SK-N-SH (cell line): Measurements from ENCODE around the gene SEPTIN7. TPM values are rescaled to one million over a fixed set of nuclear protein-coding genes. Genes with fewer than 3 reads are reported as not detected.

ENCODE experiments used
- CTCF ChIA-PET: fragments of 300-600, 350-600 bp; formaldehyde crosslinking; extraction: SDS; loops from one replicate; lab custom pipeline; 2021; lab: Yijun Ruan, JAX
- POLR2A ChIA-PET: fragments of 350-600 bp; sonication (Branson Sonifier 250); formaldehyde crosslinking; extraction: SDS; loops from one replicate; lab custom pipeline; 2020; ENCODE audit warnings: antibody characterized with exemption, inconsistent platforms; lab: Yijun Ruan, JAX
- DNase-seq: peaks from one replicate; pipeline ENCODE4 v3.0.0; 2012
- H2AFZ ChIP-seq: fragments of 200-600 bp; sonication (generic); 2 replicates; pipeline ENCODE4 v1.8.1; 2016; ENCODE audit warnings: antibody characterized with exemption, mild to moderate bottlenecking, low read depth
- H3F3A ChIP-seq: fragments of 200-600 bp; sonication (generic); replicated peaks from 2 replicates; pipeline ENCODE3; 2016; ENCODE audit warnings: antibody characterized with exemption, mild to moderate bottlenecking; ENCODE audit not compliant: insufficient read depth
- H3K27ac ChIP-seq, 2 experiments: fragments of 200-500 bp in 1 of 2; fragments of 200-600 bp in 1 of 2; sonication (Bioruptor generic) in 1 of 2; sonication (generic), shearing (Covaris generic) in 1 of 2; 2 replicates each; pipeline versions ENCODE4 v1.5.1 to v1.6.1; 2014 to 2016; ENCODE audit warnings: low read depth in 2 of 2, inconsistent platforms in 1 of 2, low read length in 1 of 2, mild to moderate bottlenecking in 1 of 2, mixed read lengths in 1 of 2
- H3K27me3 ChIP-seq: fragments of 200-600 bp; sonication (generic), shearing (Covaris generic); 2 replicates; pipeline ENCODE4 v1.6.1; 2016; ENCODE audit warnings: mixed run types; ENCODE audit not compliant: insufficient read depth
- H3K36me3 ChIP-seq, 2 experiments: fragments of 200-500 bp in 1 of 2; fragments of 200-600 bp in 1 of 2; sonication (Bioruptor generic) in 1 of 2; sonication (generic) in 1 of 2; replicated peaks in 1 of 2; 2 replicates each; pipeline versions ENCODE3 to v1.5.1; 2014 to 2016; ENCODE audit warnings: low read length in 1 of 2, mild to moderate bottlenecking in 1 of 2; ENCODE audit not compliant: insufficient read depth in 2 of 2, control insufficient read depth in 1 of 2
- H3K4me1 ChIP-seq, 2 experiments: fragments of 200-500 bp in 1 of 2; fragments of 200-600 bp in 1 of 2; sonication (Bioruptor generic) in 1 of 2; sonication (generic), shearing (Covaris generic) in 1 of 2; 2 replicates each; pipeline versions ENCODE4 v1.5.1 to v1.6.1; 2014 to 2016; ENCODE audit warnings: low read depth in 1 of 2, low read length in 1 of 2, mixed run types in 1 of 2; ENCODE audit not compliant: insufficient read depth in 2 of 2, control insufficient read depth in 1 of 2
- H3K4me2 ChIP-seq: fragments of 200-600 bp; sonication (generic), shearing (Covaris generic); 2 replicates; pipeline ENCODE4 v1.6.1; 2017; ENCODE audit warnings: mixed run types
- H3K4me3 ChIP-seq, 2 experiments: fragments of 200-500 bp in 1 of 2; fragments of 200-600 bp in 1 of 2; sonication (Bioruptor generic) in 1 of 2; sonication (generic), shearing (Covaris generic) in 1 of 2; 2 replicates each; pipeline versions ENCODE4 v1.5.1 to v1.8.1; 2014 to 2016; ENCODE audit warnings: low read depth in 2 of 2, inconsistent platforms in 1 of 2, low read length in 1 of 2, mild to moderate bottlenecking in 1 of 2, mixed read lengths in 1 of 2, moderate library complexity in 1 of 2
- H3K79me2 ChIP-seq: fragments of 200-600 bp; sonication (generic); 2 replicates; pipeline ENCODE4 v1.8.1; 2017; ENCODE audit warnings: mild to moderate bottlenecking; ENCODE audit not compliant: insufficient read depth
- H3K9ac ChIP-seq: fragments of 200-600 bp; sonication (generic); 2 replicates; pipeline ENCODE4 v1.6.1; 2017; ENCODE audit warnings: mixed run types
- H3K9me2 ChIP-seq: fragments of 200-600 bp; sonication (generic); 2 replicates; pipeline ENCODE4 v1.6.1; 2017; ENCODE audit warnings: mixed run types
- H3K9me3 ChIP-seq: fragments of 200-600 bp; sonication (generic); 2 replicates; pipeline ENCODE4 v1.6.1; 2017; ENCODE audit warnings: mixed run types, mild to moderate bottlenecking, moderate library complexity
- H4K20me1 ChIP-seq: fragments of 200-600 bp; sonication (generic); 2 replicates; pipeline ENCODE4 v1.6.1; 2017; ENCODE audit warnings: mild to moderate bottlenecking, mixed run types; ENCODE audit not compliant: insufficient read depth
- EP300 ChIP-seq, 2 experiments: IDR thresholded peaks; 2 replicates each; pipeline versions ENCODE4 v1.4.0 to v1.6.1; 2012; ENCODE audit warnings: borderline replicate concordance in 1 of 2, low read depth in 1 of 2, low read length in 1 of 2
- FOXJ3 ChIP-seq: sonication (generic); formaldehyde crosslinking; IDR thresholded peaks from 2 replicates; pipeline ENCODE4 v1.5.1; 2020; ENCODE audit warnings: mild to moderate bottlenecking, missing genetic modification reagents
- MEF2A ChIP-seq: IDR thresholded peaks from 2 replicates; pipeline ENCODE4 v1.4.0; 2012; ENCODE audit warnings: low read depth, borderline replicate concordance
- TAF1 ChIP-seq: IDR thresholded peaks from 2 replicates; pipeline ENCODE4 v1.6.1; 2012; ENCODE audit warnings: low read depth, mild to moderate bottlenecking, low read length, moderate library complexity, borderline replicate concordance
- WGBS: methylation state at CpG from one replicate; pipeline ENCODE4 v1.1.6; 2017; ENCODE audit warnings: low lambda C conversion rate; 5-methylcytosine and 5-hydroxymethylcytosine counted together
- polyA plus RNA-seq, 3 experiments: library from polyadenylated mRNA; depleted of rRNA; stranded (reverse); fragments of >200 nt; gene quantifications; 2 replicates each; pipeline ENCODE4 v1.2.3, GENCODE V29; 2012
- TF ChIP-seq, protein P1 (sequence below): IDR thresholded peaks from 2 replicates; pipeline ENCODE4 v1.4.0; 2012; ENCODE audit warnings: low read depth, borderline replicate concordance
- TF ChIP-seq, protein P2 (sequence below): IDR thresholded peaks from 2 replicates; pipeline ENCODE4; 2012

Gene SEPTIN7
- polyA plus RNA-seq, 1 of the 3 experiments (the other 2 are of a cell fraction): 119 TPM

DNA sequence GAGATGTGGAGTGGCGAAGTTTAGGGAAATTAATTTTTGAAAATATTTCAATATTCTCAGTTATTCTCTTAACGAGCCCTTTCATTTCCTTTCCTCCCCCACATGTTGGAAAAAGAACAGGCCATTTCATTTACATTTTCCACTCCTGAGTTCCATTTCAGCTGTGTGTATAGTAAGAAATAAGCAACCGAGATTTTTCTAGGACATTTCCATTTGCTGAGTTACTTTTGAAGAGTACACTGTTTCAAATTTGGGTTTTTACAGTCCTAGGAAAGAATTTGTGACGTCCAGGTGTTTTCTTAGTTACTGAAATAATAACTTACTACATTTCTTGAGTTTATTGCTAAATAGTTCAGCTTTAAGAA lies 1.2 kb downstream of the SEPTIN7 start:
- H3K9ac ChIP-seq: peak overlapping the region; percentile 90
- H3K4me2 ChIP-seq: peak overlapping the region; percentile 77
- ChIA-PET POLR2A (interaction anchor here (0.7 to 3.2 kb wide), 4 partner anchors 92 to 588 kb away, joined by 3 to 30 read pairs (median 4); partner anchors contain the start of gene ANLN), CTCF (interaction anchor here (0.6 to 9.5 kb wide), 37 partner anchors 8 to 479 kb away, joined by 3 to 176 read pairs (median 6); partner anchors contain the start of gene HERPUD2)
- peaks cover 51% of the 10 kb centered on the region for H4K20me1 ChIP-seq
- H3K9me3 ChIP-seq: no peaks in the 10 kb centered on the region
- peaks cover 76% of the 10 kb centered on the region for H3K79me2 ChIP-seq
- peak overlapping the region; percentile 94 to 99 for H3K4me3 ChIP-seq
- H3K27ac ChIP-seq: peak overlapping the region; percentile 97 to 98
- H2AFZ ChIP-seq: 0 out of 2 replicates have a peak overlapping the region, but pooled peaks have one; percentile 60
- H3K36me3 ChIP-seq: peaks cover 0 to 2% of the 10 kb centered on the region in 2 experiments
- H3K4me1 ChIP-seq: peaks cover 15 to 24% of the 10 kb centered on the region in 2 experiments; a peak in 3 of 4 replicates
- WGBS: 3% methylated on average over 4 of the region's 4 CpGs
- H3F3A ChIP-seq: peaks cover 19% of the 10 kb centered on the region
- H3K9me2 ChIP-seq: no peaks in the 10 kb centered on the region
- no peak for DNase-seq
- 0 out of 2 replicates have a peak, but pooled peaks have one; percentile 1 for TF ChIP-seq MEF2A
- TF ChIP-seq FOXJ3 (CRISPR knock-in tag): no peak
- TF ChIP-seq, all 33 proteins: peak for 1
- no peaks in the 10 kb centered on the region for H3K27me3 ChIP-seq

DNA sequence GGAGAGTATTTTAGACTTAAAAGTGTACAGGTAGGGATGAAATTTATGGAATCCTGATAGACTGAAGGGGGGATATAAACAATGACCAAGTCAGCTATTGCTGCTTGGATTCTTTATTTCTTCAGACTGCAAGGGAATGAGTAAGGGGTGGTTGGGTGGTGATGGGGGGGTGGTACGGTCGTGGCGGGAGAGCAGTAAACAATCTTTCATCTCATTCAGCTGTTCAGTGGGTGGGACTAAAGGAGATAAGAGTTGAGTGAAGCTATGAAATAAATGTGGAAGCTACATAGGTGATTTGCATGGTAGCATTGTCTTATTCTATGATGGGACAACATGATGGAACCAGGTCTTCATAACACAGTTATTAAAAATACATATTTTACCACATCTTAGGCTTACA lies 1.8 kb downstream of the SEPTIN7 start:
- H3K9me2 ChIP-seq: no peaks in the 10 kb centered on the region
- H3K27ac ChIP-seq: peak overlapping the region; percentile 97 to 98; a peak in 3 of 4 replicates
- peaks cover 82% of the 10 kb centered on the region for H3K79me2 ChIP-seq
- peaks cover 19% of the 10 kb centered on the region for H3F3A ChIP-seq
- CTCF ChIA-PET: interaction anchor here (0.6 to 9.5 kb wide), 38 partner anchors 8 to 517 kb away, joined by 3 to 176 read pairs (median 5); partner anchors contain the start of gene HERPUD2
- H2AFZ ChIP-seq: no peak overlapping the region
- peak; percentile 37 for DNase-seq
- H3K9ac ChIP-seq: peak overlapping the region; percentile 90
- H3K4me3 ChIP-seq: peak overlapping the region; percentile 94 to 99
- H3K36me3 ChIP-seq: peaks cover 0 to 2% of the 10 kb centered on the region in 2 experiments
- POLR2A ChIA-PET: interaction anchor here (0.7 to 1.2 kb wide), 2 partner anchors 105 to 107 kb away, joined by 3 to 5 read pairs; no protein-coding TSS in a partner anchor
- peaks cover 57% of the 10 kb centered on the region for H4K20me1 ChIP-seq
- peak overlapping the region; percentile 77 for H3K4me2 ChIP-seq
- H3K4me1 ChIP-seq: peaks cover 15 to 24% of the 10 kb centered on the region in 2 experiments; a peak in 3 of 4 replicates
- no peaks in the 10 kb centered on the region for H3K9me3 ChIP-seq
- H3K27me3 ChIP-seq: no peaks in the 10 kb centered on the region
- TF ChIP-seq, protein P1, sequence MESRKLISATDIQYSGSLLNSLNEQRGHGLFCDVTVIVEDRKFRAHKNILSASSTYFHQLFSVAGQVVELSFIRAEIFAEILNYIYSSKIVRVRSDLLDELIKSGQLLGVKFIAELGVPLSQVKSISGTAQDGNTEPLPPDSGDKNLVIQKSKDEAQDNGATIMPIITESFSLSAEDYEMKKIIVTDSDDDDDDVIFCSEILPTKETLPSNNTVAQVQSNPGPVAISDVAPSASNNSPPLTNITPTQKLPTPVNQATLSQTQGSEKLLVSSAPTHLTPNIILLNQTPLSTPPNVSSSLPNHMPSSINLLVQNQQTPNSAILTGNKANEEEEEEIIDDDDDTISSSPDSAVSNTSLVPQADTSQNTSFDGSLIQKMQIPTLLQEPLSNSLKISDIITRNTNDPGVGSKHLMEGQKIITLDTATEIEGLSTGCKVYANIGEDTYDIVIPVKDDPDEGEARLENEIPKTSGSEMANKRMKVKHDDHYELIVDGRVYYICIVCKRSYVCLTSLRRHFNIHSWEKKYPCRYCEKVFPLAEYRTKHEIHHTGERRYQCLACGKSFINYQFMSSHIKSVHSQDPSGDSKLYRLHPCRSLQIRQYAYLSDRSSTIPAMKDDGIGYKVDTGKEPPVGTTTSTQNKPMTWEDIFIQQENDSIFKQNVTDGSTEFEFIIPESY: no peak
- TF ChIP-seq, protein P2, sequence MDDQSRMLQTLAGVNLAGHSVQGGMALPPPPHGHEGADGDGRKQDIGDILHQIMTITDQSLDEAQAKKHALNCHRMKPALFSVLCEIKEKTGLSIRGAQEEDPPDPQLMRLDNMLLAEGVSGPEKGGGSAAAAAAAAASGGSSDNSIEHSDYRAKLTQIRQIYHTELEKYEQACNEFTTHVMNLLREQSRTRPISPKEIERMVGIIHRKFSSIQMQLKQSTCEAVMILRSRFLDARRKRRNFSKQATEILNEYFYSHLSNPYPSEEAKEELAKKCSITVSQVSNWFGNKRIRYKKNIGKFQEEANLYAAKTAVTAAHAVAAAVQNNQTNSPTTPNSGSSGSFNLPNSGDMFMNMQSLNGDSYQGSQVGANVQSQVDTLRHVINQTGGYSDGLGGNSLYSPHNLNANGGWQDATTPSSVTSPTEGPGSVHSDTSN: no peak
- TF ChIP-seq TAF1 (0 out of 2 replicates have a peak, but pooled peaks have one; percentile 19), EP300 (IDR thresholded peaks at IDR 0.05; ENCODE audit: borderline replicate concordance in 1 of 2, low read depth in 1 of 2, low read length in 1 of 2) (no peak), FOXJ3 (CRISPR knock-in tag) (no peak)
- WGBS: 69% methylated on average over 3 of the region's 3 CpGs
